ENCODE data around the gene MAD1L1.
"Not testable (repeated sequence)": the region's sequence is repeated elsewhere in the genome, so short reads cannot be mapped to it uniquely, and the experiment has no call there.

MAD1L1 gene

DNA sequence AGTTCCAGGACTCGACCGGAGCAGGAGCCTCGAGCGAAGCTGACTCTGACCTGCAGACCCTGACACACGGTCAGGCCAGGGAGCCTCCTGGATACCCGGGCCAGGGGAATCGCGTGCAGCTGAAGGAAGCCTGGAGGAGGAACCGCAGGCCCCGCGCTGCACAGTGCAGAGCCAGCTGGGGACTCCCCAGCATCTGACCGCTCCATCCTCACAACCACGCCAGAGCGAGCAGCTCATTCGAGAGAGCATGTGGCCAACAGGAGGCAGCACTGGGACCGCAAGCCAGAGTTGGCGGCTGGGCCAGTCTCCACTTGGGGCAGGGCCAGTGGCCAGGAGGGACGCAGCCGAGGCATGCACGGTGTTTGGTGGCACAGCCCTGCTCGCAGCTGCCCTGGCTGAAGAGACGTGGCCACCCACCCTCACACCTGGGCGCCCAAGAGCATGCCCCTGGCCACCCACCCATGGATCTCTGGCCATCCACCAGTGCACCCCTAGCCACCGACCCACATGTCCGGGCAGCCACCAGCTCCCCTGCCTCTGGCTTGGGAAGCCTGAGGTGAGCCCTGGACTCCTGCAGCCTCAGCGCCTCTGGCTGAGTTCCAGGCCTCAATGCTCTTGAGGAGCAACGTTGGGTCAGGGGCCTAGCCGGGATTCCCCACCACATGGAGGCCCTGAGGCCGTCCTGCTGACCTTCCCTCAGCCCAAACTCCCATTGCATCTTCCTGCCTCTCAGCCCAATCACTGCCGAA, 348.7 kb downstream of the MAD1L1 start:
- DNase-seq, result no peak

DNA sequence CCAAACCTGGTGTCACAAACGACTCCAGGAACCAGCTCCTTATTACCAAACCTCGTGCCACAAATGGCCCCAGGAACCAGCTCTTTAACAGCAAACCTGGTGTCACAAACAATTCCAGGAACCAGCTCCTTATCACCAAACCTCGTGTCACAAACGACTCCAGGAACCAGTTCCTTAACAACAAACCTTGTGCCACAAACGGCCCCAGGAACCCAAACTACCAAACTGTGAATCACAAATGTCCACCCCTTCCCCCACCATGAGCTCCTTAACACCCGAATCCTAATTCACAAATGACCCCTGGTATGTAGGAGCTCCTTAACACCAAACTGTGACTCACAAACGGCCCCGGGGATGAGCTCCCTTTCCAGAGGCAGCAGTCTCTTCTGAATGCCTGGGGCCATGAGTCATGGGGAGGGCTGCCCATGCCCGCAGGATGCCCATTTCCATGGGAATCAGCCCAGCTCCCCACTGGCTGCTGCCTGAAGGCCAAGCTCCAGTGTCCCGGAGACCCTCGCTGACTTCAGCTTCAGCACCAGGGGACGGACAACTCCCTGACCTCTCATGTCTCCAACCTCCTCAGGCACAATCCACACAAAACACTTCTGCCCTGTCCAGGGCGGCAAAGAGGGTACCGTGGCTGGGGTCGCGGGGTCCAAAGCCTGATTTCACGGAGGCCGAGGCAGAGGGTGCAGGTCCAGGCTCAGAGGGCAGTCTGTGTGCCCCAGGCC, 349.5 kb downstream of the MAD1L1 start:
- DNase-seq, result no peak

DNA sequence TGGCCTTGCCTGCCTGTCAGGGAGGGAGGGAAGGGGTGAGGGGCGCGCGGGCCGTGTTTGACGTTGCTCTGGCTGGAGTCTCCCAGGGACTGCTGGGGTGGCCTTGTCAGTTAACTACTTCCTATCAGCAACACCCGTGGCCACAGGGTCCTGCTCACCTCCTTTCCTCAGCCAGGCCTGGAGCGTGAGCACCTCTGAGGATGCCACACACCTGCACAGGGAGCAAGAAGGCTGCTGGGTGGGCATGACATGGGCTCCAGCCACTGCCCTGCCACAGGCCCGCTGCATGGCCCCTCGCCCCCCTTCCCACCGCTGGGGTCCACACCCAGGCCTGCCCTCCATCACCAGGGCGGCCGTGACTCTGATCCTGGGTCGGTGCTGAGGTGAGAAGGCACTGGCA, 350.3 kb downstream of the MAD1L1 start:
- no peak for DNase-seq

DNA sequence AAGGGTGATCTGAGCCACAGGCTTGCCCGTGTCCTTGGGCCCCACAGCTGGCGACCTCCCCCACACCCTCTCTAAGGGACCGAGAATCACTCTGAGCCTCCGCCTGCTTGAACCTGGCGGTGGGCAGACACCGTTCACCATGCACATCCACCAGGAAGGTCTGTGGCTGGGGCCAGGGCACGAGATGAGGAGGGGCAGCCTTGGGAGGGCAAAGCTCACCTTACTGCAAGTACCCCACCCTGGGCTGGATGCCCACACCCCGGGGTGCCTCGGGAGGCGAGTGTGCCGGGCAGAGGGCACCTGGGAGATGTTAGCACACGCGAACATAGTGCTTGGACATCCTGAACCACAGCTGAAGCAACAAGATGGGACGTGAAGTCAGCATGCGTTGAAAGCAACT, 350.8 kb downstream of the MAD1L1 start:
- DNase-seq, result no peak

DNA sequence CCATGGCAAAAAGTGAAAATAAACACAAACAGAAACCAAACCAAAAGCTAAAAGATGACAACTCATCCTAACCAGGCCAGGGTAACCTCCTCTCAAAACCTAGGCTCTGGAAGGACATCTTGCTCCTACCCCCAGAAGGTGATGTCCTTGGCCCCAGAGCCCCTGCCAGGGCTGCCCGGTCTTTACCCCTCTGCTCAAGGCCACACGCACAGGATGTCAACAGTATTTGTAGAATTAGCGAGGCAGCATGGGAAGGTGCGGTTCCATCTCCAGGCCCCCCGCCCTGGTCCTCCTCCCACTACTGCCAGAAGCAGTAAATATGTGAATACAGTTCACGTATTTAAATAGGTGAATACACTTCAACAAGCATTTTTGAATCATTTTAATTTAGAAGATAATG, 356.1 kb downstream of the MAD1L1 start:
- DNase-seq, result not testable (repeated sequence)

DNA sequence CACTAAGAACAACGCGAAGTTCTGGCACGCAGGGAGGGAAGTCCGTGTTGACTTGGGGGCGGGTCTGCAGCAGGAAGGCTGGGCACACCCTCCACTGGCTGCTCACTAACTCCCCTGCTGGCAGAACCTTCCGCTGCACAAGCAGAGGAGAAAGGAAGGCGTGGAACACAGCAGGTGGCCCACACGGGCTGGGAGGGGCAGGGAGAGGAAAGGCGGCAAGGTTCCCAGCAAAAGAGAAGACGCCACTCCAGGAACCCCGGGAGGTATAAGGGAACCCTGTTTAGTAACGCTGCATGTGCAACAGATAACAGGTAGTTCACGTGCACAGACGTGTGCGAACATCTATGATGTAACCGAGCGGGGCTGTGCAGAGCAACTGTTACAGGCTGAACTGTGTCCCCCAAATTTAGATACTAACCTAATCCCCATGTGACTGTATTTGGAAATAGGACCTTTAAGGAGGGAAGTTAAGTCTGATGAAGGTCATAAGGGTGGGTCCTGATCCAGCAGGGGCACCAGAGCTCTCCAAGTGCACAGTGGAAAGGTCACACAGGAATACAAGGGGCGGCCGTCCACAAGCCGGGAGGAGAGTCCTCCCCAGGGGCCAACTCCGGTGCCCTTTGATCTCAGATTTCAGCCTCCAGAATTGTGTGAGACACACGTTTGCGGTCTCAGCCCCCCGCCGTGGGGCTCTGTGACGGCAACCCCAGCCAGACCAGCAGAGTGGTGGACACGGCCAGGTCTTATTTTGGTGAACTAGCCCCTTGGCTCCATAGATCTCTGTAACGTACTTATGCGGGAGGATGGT, 357.1 kb downstream of the MAD1L1 start:
- not testable (repeated sequence) for DNase-seq

DNA sequence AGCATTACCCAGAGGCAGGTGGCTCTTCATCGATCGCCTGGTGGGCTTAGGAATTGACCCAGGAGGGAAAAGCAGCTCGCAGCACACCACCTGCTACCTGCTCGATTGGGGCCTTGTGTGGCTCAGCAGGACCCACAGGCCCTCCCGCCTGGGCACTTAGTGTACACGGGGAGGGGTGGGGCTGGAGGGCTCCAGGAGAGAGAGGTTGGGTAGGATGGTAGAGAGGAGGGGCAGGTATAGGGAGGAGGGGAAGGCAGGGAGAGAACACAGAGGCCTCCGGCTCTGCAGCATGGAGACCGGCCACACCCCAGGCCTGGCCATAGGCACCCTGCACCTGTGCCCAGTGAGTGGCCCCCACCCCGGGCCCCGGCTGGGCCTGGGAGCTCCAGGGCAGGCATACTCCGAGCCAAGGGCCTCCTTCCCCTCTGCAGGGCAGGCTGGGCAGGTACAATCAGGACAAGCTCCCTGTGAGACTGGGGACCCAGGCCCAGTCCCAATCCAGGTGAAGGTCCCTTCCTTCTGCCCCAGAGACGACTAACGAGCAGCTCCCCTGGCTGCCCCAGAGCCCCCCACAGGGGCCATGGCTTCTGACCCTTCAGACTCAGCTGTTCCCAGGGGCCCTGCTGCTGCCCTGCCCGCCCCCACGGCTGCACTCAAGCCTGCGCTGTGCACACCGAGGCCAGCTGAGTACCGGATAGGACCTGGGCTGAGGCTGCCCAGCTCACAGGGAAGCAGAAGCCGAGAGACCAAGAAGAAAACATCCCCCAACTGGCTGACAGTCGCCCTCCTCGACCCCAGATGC, 358.0 kb downstream of the MAD1L1 start:
- not testable (repeated sequence) for DNase-seq

DNA sequence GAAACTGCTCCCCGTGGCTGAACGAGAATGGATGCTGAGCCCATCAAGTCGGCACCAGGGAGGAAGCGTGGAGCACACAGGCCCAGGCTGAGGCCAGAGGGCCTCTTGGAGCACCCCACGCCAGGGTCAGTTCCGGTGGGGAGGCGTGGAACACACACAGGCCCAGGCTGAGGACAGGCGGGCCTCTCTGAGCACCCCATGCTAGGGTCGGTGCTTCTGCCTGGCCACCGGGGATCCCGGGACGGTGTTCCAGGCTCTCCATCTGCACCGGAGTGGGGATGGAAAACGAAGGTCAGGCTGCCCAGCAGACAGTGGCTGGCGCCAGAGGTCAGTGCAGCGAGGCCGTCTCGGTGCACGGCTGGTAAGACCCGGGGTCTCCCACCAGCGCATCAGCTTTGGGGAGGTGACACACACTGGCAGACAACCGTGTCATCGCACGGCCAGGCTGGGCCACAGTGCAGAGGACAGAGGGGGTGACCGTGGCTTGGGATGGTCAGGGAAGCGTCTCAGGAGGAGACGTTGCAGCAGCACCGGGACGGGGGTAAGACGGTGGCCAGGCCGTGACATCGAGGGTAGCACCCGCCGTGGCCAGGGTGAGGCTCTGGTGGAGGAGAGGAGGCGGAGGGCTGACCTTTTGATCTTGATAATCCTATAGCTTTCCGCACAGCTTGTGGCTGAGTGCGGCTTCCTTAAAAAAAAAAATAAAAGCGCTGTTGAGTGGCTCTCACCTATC, 358.7 kb downstream of the MAD1L1 start:
- no peak for DNase-seq

DNA sequence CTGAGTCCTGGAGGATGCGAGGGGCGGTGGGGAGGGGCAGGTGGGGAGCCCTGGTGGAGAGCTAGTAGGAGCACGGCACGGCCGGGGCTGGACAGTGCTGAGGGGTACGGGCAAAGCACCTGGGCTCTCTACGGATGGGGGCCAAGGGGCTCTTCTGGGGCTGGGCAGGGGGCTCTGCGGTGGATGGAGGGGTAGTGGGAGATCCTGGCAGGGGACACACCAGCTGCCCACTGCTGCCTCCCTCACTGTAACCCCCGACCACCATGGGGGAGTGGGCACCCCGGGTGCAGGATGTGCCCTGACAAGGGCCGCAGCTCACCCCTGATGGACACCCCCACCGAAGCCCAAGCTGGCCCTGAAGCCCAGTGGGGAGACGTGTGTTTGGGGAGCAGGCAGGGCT, 359.3 kb downstream of the MAD1L1 start:
- no peak for DNase-seq

DNA sequence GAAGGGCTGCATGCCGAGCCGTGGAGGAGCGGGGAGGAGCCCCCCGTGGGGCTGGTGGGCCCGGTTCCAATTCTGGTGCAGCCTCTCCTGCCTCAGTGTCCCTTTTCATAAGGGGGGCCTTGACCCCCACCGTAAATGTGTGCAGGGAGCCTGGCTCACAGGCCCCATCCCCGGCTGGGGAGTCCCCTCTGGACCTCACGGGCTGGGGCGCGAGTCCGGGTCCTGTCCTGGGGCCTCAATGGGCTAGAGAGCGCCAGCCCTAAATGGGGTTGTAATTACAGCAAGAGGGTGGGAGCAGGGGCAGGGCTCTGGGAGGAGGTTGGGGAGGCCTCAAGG, 359.7 kb downstream of the MAD1L1 start:
- no peak for DNase-seq

DNA sequence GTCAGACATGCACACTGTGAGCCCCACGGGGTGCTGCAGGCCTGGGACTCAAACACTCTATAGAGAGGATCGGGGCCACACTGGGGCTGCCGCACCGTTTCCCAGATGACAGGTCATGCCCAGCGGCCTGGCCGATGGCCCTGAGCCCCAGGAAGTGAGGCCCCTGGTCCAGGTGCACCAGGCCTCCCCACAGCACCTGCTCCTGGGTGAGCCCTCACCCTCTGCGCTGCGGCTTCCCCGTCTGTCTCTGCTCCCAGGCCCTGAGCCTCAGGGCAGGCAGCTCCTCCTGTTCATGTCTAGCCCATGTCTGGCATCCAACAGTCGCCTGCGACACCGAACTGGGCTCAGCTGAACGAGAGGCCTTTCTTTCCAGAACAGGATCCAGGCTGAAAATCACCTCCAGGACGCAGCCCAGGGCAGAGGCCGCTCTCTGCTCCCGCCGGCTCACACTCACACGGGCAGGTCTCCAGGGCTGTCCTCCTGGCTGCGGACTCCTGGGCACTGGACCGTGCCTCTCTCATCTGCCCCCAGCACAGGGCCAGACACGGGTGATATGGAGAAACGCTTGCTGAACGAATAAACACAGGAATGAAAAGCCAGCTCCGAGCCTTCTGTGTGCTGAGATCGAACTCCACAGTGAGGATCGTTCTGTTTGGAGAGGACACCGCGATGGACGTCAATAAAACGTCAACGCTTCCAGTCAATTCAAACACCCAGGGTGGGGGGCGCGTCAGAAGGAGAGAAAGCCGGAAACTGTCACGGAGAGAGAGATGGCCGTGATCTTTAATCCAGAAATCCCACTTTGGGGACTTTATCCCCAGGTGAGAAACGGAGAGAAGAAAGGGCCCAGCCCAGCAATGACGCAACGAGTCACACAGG, 360.3 kb downstream of the MAD1L1 start:
- no peak for DNase-seq

DNA sequence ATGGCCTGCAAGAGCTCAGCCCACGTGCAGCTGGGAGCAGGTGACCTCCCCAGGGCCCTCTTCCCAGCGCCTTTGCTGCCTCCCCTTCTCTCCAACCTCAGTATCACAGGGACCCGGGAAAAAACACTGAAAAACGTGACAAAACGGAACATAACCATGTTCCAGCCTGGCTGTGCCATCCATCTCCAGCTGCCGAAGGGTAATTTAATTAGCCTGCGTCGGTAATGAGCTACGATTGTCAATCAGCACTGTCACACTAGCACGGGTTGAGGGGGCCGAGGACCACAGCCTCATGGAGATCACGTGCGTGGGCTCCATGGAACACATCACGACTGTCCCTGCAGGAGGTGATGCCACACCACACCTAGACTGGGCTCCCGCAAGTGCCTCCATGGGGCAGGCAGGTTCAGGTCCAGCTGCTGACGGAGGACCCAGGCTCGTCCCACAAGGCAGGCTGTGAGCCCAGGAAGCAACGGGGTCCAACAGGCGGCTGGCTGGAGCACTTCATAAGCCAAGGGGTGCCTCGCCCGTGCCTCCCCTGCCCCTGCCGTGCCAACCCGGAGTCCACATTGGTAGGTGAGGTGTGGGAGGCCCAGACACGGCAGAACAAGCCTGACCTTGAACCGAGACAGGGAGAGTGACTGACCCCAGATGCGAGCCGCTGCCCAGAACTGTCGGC, 363.2 kb downstream of the MAD1L1 start:
- DNase-seq, result no peak

DNA sequence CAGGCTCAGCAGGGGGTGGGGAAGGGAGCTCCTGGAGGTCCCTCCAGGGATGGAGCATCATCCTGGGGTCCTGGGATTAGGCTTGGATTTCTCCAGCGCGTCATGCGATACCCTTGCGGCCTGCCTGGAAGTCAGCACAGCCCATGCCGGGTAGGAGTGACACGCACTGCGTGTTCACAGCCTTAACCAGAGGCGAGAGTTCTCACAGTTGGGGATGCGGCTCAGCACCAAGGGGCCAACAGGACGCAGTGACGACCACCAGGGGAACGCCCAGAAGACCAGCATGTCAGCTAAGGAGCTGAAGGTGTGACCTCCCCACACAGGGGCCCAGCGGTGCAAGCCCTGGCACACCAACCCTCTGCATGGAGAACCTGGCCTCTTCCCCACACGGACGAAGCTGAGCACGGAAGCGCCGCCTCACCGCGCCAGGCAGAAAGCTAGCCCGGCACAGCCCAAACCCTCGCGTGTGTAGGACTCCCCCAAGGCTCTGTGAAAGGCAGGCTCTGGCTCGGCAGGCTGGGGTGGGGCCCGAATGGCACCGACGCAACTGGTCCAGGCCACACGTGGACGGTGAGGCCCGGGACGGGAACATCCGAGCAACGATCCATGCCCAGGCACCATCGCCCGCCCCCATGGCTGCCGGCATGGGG, 364.1 kb downstream of the MAD1L1 start:
- no peak for DNase-seq

DNA sequence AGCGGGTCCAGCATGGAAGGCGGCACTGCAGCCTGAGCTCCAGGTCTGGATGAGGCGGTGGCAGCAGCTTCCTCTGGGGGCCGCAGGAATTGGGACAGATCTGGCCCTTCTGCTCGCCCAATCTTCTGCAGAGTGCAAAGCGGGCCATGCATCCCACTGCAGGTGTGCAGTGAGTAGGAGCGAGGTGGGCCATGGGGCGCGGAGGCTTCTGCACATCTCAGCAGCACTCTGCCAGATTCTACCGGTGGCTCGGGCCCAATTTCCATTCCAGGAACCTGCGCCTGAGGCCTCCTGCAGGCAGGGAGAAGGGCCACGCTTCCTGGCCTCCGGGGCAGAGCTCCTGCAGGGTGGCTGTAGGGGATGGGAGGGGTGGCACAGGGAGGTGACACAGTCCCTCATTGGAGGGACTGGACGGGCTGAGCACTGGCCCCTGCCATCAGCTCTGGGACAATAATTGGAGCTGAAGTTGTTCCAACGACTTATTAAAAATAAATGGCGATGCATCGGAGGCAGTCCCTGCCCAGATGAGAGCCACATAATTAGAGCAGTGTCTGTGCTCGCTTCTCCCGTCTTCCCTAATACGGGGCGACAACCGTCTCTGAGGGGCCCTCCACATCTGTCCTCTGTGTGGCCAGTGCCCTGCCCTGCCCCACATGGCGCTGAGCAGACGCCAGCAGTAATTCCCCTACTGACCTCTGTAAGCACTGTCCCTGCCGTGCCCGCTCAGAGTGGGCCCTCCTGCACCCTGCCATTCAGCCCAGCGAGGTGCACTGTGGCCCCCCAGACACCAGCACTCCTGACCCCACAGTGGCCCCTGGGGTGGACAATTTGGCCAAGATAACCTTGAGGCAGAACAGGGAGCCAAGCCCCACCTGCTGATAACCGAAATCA, 365.1 kb downstream of the MAD1L1 start:
- no peak for DNase-seq

DNA sequence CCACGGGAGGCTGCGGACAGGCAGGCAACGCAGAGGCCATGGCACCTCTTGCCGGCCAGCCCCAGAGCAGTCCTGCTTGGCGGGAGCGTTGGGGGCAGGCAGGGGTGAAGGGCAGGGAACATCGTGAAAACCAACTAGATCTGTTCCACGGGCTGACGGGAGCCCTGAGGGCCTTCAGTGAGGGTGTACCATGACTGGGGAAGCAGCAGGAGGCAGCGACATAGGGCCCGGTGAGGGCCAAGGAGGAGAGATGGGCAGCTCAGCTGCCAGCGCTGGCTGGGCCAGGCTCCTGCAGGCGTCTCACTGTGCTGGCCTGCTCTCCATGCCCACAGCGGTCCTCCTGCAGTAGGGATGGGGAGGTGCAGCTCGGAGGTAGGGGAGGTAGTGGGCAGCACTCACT, 366.1 kb downstream of the MAD1L1 start:
- no peak for DNase-seq

DNA sequence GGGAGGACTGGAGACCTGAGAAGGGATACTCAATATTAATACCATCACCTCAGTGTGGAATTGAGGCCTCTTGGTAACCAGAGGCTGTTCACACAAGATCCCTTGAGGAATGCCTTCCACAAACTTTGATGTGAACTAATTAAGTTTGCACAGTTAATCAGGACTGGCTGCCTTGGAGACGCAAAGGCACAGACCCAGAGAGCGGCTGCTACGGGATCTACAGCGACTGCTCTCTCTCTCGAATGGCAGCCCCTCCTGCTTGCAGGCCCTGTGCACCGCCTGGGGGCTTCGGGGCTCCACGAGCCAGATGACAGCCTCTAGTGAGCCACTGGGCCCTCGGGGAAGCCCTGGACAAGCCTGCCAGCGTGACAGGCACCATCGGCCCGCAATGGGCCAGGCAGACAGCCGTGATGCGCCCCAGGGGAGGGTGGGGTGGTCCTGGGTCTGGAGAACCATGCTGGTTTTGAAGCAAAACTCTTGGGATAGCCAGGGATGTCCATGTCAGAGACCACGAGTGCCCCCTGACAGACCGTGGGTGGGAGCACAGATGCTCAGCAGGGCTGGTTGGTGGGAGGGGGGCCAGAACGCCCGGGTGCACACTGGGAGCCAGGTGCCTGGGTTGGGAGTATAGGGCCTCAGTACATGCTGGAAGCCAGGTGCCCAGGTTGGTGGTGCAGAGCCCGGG, 367.0 kb downstream of the MAD1L1 start:
- no peak for DNase-seq

DNA sequence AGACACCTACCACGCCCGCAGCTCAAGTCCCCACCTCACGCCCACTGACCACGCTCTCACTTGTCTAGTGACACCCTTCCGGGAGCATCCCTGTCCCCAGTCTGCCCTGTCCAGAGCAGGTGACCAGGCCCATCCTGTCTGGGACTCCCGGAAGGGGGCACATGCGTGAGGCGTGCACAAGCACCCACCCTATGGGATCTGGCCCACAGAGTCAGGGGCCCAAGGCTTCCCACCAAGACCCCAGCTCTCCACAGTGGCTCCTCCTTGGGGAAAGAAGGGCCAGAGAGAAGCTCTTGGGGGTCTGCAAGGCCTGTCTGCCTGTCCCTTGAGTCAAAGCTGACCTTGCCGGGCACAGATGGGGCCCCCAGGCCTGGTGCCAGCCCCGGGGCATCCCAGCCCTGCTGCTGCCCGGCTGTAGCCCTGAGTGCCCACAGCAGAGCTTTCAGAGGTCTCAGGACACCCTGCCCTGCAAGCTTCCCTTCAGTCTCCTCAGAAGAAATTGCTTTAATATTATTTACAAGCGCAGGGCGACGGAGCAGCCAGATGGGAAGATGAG, 367.7 kb downstream of the MAD1L1 start:
- no peak for DNase-seq

Data from NCI-H1105 treated with DMSO at 0.1 percent for 48 hours (cell line).